Common myeloid progenitor, CD34-positive (primary cell): ENCODE data around the gene GLP1R.

Experiments
- CTCF ChIA-PET: fragments of 350-600 bp; sonication (Branson Sonifier 250); formaldehyde crosslinking; loops from one replicate; lab custom pipeline; 2021; ENCODE audit warnings: antibody characterized with exemption; lab: Charles Lee
- POLR2A ChIA-PET: fragments of 350-600 bp; sonication (Branson Sonifier 250); formaldehyde crosslinking; loops from one replicate; lab custom pipeline; 2021; ENCODE audit warnings: antibody characterized with exemption; lab: Charles Lee
- DNase-seq, 3 donors: peaks; one replicate each; pipeline versions ENCODE4 v3.0.0 to v3.0.0-alpha.2; 2013
- H3K27ac ChIP-seq, 2 experiments: 1 replicate in 1 of 2; 2 replicates in 1 of 2; pipeline ENCODE4 v1.7.0; 2013; ENCODE audit warnings: inconsistent platforms in 2 of 2, low read length in 2 of 2, mild to moderate bottlenecking in 2 of 2, low read depth in 1 of 2, moderate library complexity in 1 of 2; ENCODE audit not compliant: severe bottlenecking in 2 of 2, insufficient read depth in 1 of 2, poor library complexity in 1 of 2
- H3K27me3 ChIP-seq, 5 experiments: replicated peaks in 2 of 5; 1 replicate in 3 of 5; 2 replicates in 2 of 5; pipeline versions ENCODE4 v1.6.1 to v1.7.0; 2013; ENCODE audit warnings: low read length in 4 of 5, mild to moderate bottlenecking in 2 of 5, moderate library complexity in 2 of 5, inconsistent platforms in 1 of 5; ENCODE audit not compliant: insufficient read depth in 5 of 5, control insufficient read depth in 4 of 5
- H3K36me3 ChIP-seq, 4 experiments: 1 replicate in 2 of 4; 2 replicates in 2 of 4; pipeline versions ENCODE4 v1.6.1 to v1.7.0; 2013; ENCODE audit warnings: low read length in 3 of 4, control low read depth in 1 of 4, mild to moderate bottlenecking in 1 of 4; ENCODE audit not compliant: control insufficient read depth in 4 of 4, insufficient read depth in 4 of 4
- H3K4me1 ChIP-seq, 4 experiments: 1 replicate in 3 of 4; 2 replicates in 1 of 4; pipeline versions ENCODE4 v1.6.1 to v1.7.1; 2013; ENCODE audit warnings: low read length in 3 of 4, mild to moderate bottlenecking in 3 of 4, control low read depth in 1 of 4, inconsistent platforms in 1 of 4, moderate library complexity in 1 of 4; ENCODE audit not compliant: control insufficient read depth in 4 of 4, insufficient read depth in 4 of 4; ENCODE audit errors: control extremely low read depth in 1 of 4
- H3K4me3 ChIP-seq, 7 experiments: 1 replicate in 4 of 7; 2 replicates in 3 of 7; pipeline versions ENCODE4 v1.5.1 to v1.7.0; 2013; ENCODE audit warnings: mild to moderate bottlenecking in 7 of 7, low read length in 6 of 7, moderate library complexity in 6 of 7, inconsistent platforms in 2 of 7, low read depth in 2 of 7, control low read depth in 1 of 7; ENCODE audit not compliant: insufficient read depth in 4 of 7, control insufficient read depth in 1 of 7; ENCODE audit errors: extremely low read depth in 1 of 7
- H3K9me3 ChIP-seq, 5 experiments: 1 replicate in 4 of 5; 2 replicates in 1 of 5; pipeline versions ENCODE4 v1.6.1 to v1.7.1; 2013; ENCODE audit warnings: low read length in 4 of 5, mild to moderate bottlenecking in 2 of 5, inconsistent platforms in 1 of 5, low read depth in 1 of 5, moderate library complexity in 1 of 5; ENCODE audit not compliant: control insufficient read depth in 4 of 5, insufficient read depth in 2 of 5; ENCODE audit errors: control extremely low read depth in 1 of 5
- WGBS: methylation state at CpG from one replicate; pipeline ENCODE4 v1.1.5; 2013; ENCODE audit not compliant: insufficient coverage; 5-methylcytosine and 5-hydroxymethylcytosine counted together

Gene GLP1R

DNA sequence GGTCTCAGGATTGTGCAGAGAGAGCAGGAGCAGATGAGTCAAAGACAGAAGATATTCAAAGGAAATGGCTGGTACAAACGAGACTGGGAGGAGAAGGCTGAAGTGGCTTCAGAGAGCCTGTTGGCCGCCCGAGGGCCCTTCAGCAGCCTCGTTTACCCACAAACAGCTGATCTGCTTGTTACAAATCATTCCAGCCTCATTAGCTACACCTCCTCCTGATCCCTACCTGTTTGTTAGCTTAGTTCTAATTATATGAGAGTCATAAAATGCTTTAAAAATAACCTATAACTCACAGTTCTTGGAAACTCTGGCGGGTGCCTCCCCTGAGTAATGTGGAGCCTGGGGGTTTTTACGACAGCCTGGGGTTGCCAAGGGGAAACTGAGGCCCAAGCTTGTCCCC, 12.6 kb downstream of the GLP1R start:
- ChIA-PET POLR2A (no interaction called here), CTCF (interaction anchor here (1.2 to 2.2 kb wide), 2 partner anchors 13 to 64 kb away, joined by 3 to 7 read pairs; no protein-coding TSS in a partner anchor)
- Histone ChIP-seq H3K27me3 (peaks cover 0 to 69% (median 10%) of the 10 kb centered on the region in 5 experiments), H3K4me1 (no peaks in the 10 kb centered on the region), H3K27ac (no peak overlapping the region), H3K4me3 (no peak overlapping the region), H3K36me3 (no peaks in the 10 kb centered on the region), H3K9me3 (no peaks in the 10 kb centered on the region)
- DNase-seq = no peak
- WGBS = 66% methylated on average over 3 of the region's 6 CpGs

GRCh38 chr6:39061588-39061987, 13.0 kb downstream of the GLP1R start:
- POLR2A ChIA-PET = no interaction called here
- 94% methylated on average over 2 of the region's 3 CpGs for WGBS

GRCh38 chr6:39062014-39062740, 13.6 kb downstream of the GLP1R start:
- Histone ChIP-seq H3K36me3 (no peaks in the 10 kb centered on the region), H3K4me1 (no peaks in the 10 kb centered on the region), H3K9me3 (no peaks in the 10 kb centered on the region), H3K27me3 (peaks cover 0 to 74% (median 10%) of the 10 kb centered on the region in 5 experiments), H3K4me3 (no peak overlapping the region), H3K27ac (no peak overlapping the region)
- DNase-seq = no peak
- ChIA-PET POLR2A (no interaction called here), CTCF (interaction anchor here (1.2 kb wide), 1 partner anchor 12 kb away, joined by 3 read pairs; no protein-coding TSS in a partner anchor)
- WGBS = 78% methylated on average over 4 of the region's 10 CpGs

More at GRCh38 chr6:39061588-39061987, 13.0 kb downstream of the GLP1R start:
- Histone ChIP-seq H3K4me1 (no peaks in the 10 kb centered on the region), H3K36me3 (no peaks in the 10 kb centered on the region), H3K9me3 (no peaks in the 10 kb centered on the region), H3K4me3 (no peak overlapping the region), H3K27me3 (peaks cover 0 to 70% (median 10%) of the 10 kb centered on the region in 5 experiments), H3K27ac (no peak overlapping the region)
- CTCF ChIA-PET = interaction anchor here (1.2 kb wide), 1 partner anchor 13 kb away, joined by 3 read pairs; no protein-coding TSS in a partner anchor
- DNase-seq = no peak

- no peaks in the 10 kb centered on the region for H3K9me3 ChIP-seq
- no peaks in the 10 kb centered on the region for H3K36me3 ChIP-seq
- ChIA-PET CTCF (no interaction called here), POLR2A (no interaction called here)
- no peak overlapping the region for H3K4me3 ChIP-seq
- no peak overlapping the region for H3K27ac ChIP-seq
- DNase-seq = no peak
- no CpG with 5 or more reads among the region's 1 CpG for WGBS
- H3K27me3 ChIP-seq = peaks cover 0 to 79% (median 10%) of the 10 kb centered on the region in 5 experiments
- no peaks in the 10 kb centered on the region for H3K4me1 ChIP-seq
These were observed 14.9 kb downstream of the GLP1R start for GRCh38 chr6:39063526-39063925.

DNA sequence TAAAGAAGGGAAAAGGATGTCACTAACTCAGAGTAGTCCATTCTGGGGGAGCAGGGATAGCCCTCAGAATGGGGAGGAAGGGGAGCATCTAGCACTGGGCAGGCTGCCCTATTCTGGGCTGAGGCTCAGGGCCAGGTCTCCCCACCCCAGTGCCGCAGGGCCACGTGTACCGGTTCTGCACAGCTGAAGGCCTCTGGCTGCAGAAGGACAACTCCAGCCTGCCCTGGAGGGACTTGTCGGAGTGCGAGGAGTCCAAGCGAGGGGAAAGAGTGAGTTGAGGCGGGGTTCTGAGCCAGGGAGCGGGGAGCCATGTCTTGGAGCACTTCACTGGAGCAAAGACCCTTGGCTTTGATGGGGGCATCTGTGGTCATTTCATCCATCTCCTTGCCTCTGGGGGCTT, 17.0 kb downstream of the GLP1R start:
- no peak overlapping the region for H3K27ac ChIP-seq
- peaks cover 0 to 4% (median 0%) of the 10 kb centered on the region in 5 experiments for H3K9me3 ChIP-seq
- H3K4me1 ChIP-seq = no peaks in the 10 kb centered on the region
- POLR2A ChIA-PET = no interaction called here
- no peak for DNase-seq
- no peaks in the 10 kb centered on the region for H3K36me3 ChIP-seq
- CTCF ChIA-PET = interaction anchor here (0.9 to 1.4 kb wide), 2 partner anchors 10 to 62 kb away, joined by 4 read pairs; no protein-coding TSS in a partner anchor
- peaks cover 2 to 66% (median 9%) of the 10 kb centered on the region in 5 experiments for H3K27me3 ChIP-seq
- WGBS = 98% methylated on average over 6 of the region's 8 CpGs
- H3K4me3 ChIP-seq = no peak overlapping the region

DNA sequence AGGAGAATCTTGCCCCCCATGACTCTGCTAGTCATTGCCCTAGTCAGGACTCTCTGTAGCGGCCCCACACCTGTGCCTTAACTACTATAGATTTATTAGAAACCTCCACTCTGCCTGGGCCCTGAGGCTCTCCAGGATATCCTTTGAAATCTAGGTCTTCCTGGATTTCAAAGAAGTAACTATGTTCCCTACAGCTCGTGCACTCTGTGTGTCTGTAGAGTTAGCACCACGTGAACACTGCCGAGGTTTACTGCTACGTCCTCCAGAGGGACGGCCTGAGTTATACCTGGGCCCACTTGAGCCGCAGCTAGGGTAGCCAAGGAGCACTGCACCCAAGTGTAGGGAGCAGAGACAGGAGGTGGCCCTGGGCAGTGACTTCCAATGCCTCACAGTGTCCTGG, 19.8 kb downstream of the GLP1R start:
- Histone ChIP-seq H3K36me3 (no peaks in the 10 kb centered on the region), H3K27ac (no peak overlapping the region), H3K9me3 (peaks cover 0 to 4% (median 0%) of the 10 kb centered on the region in 5 experiments), H3K4me3 (no peak overlapping the region), H3K27me3 (peaks cover 4 to 52% (median 5%) of the 10 kb centered on the region in 5 experiments), H3K4me1 (no peaks in the 10 kb centered on the region)
- ChIA-PET CTCF (interaction anchor here (0.9 to 1.8 kb wide), 2 partner anchors 32 to 38 kb away, joined by 3 read pairs; no protein-coding TSS in a partner anchor), POLR2A (no interaction called here)
- DNase-seq = no peak
- WGBS = 80% methylated on average over 6 of the region's 7 CpGs

DNA sequence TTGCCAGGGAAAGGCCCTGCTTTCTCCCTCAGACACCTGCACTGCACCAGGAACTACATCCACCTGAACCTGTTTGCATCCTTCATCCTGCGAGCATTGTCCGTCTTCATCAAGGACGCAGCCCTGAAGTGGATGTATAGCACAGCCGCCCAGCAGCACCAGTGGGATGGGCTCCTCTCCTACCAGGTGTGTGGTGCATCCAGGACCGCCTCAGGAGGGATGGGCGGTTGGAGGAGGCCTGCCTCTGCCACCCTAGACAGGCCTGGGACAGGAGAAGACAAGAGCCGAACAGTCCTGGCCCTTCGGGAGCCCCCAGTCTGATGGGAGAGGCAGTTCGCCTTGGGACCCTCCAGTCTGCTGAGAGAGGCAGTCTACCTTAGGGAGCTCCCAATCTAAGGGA, 24.2 kb downstream of the GLP1R start:
- 94% methylated on average over 7 of the region's 9 CpGs for WGBS
- POLR2A ChIA-PET = no interaction called here
- H3K4me1 ChIP-seq = no peaks in the 10 kb centered on the region
- DNase-seq = no peak
- CTCF ChIA-PET = interaction anchor here (1.0 kb wide), 1 partner anchor 237 kb away, joined by 3 read pairs; no protein-coding TSS in a partner anchor
- H3K36me3 ChIP-seq = no peaks in the 10 kb centered on the region
- H3K4me3 ChIP-seq = no peak overlapping the region
- peaks cover 0 to 4% (median 0%) of the 10 kb centered on the region in 5 experiments for H3K9me3 ChIP-seq
- H3K27me3 ChIP-seq = peaks cover 0 to 36% (median 13%) of the 10 kb centered on the region in 5 experiments
- H3K27ac ChIP-seq = no peak overlapping the region
